Gastroesophageal sphincter (tissue), 4 donors: ENCODE results near the gene GPHN. TPM values are rescaled to one million over a fixed set of nuclear protein-coding genes. Genes with fewer than 3 reads are reported as not detected.

Source experiments
- ATAC-seq: fragments of 150-250 bp; one replicate; pipeline ENCODE4 v1.9.1; 2016; ENCODE audit warnings: mild to moderate bottlenecking, moderate library complexity
- H3K27ac ChIP-seq, 4 donors: fragments of 200-600 bp; sonication (generic) in 3 of 4; 1 replicate in 3 of 4; 2 replicates in 1 of 4; pipeline ENCODE4 v1.5.1; 2016 to 2019
- H3K27me3 ChIP-seq: fragments of 200-600 bp; sonication (generic); one replicate; pipeline ENCODE4 v1.5.1; 2019
- H3K36me3 ChIP-seq, 2 donors: fragments of 200-600 bp; sonication (generic); one replicate each; pipeline ENCODE4 v1.5.1; 2019; ENCODE audit warnings: control low read depth in 1 of 2
- H3K4me1 ChIP-seq, 3 donors: fragments of 200-600 bp; sonication (generic); 1 replicate in 2 of 3; 2 replicates in 1 of 3; pipeline ENCODE4 v1.5.1; 2016 to 2019; ENCODE audit warnings: control low read depth in 2 of 3
- H3K4me3 ChIP-seq, 2 donors: fragments of 200-600 bp; sonication (generic); one replicate each; pipeline ENCODE4 v1.5.1; 2019; ENCODE audit warnings: mild to moderate bottlenecking in 1 of 2, moderate library complexity in 1 of 2
- H3K9me3 ChIP-seq, 3 donors: fragments of 200-600 bp; sonication (generic); one replicate each; pipeline ENCODE4 v1.5.1; 2017 to 2019; ENCODE audit warnings: control low read depth in 2 of 3
- CTCF ChIP-seq, 4 experiments: fragments of 200-600 bp in 2 of 4; fragments of 450-650 bp in 2 of 4; sonication (generic) in 1 of 4; IDR thresholded peaks; one replicate each; pipeline ENCODE4 v1.5.1; 2017 to 2019; ENCODE audit warnings: antibody characterized with exemption in 4 of 4, mild to moderate bottlenecking in 2 of 4, moderate library complexity in 2 of 4
- EP300 ChIP-seq: sonication (generic); formaldehyde crosslinking; IDR thresholded peaks from one replicate; pipeline ENCODE4 v1.6.1; 2017; ENCODE audit warnings: antibody characterized with exemption, mild to moderate bottlenecking
- POLR2A ChIP-seq, 2 donors: fragments of 450-650 bp; IDR thresholded peaks; one replicate each; pipeline ENCODE4 v1.6.1; 2017; ENCODE audit warnings: antibody characterized with exemption in 2 of 2, mild to moderate bottlenecking in 2 of 2, moderate library complexity in 1 of 2
- POLR2AphosphoS5 ChIP-seq: sonication (generic); formaldehyde crosslinking; IDR thresholded peaks from one replicate; pipeline ENCODE4 v1.6.1; 2017; ENCODE audit warnings: antibody characterized with exemption
- WGBS, 2 donors: methylation state at CpG; one replicate each; pipeline ENCODE4 v1.1.5; 2018; ENCODE audit warnings: low coverage in 1 of 2; 5-methylcytosine and 5-hydroxymethylcytosine counted together
- total RNA-seq, 4 donors: library from RNA; depleted of rRNA; stranded (reverse); fragments of >200 nt; gene quantifications; one replicate each; pipeline ENCODE4 v1.1.0, GENCODE V29; 2016

The GPHN gene
- total RNA-seq, 4 donors from 2014 or later = 13.1 to 16.5 (median 14.7) TPM

GRCh38 chr14:66471584-66471983 is 36.4 kb upstream of the GPHN start:
- no peaks in the 10 kb centered on the region for H3K4me1 ChIP-seq
- H3K36me3 ChIP-seq = no peaks in the 10 kb centered on the region
- no peaks in the 10 kb centered on the region for H3K27me3 ChIP-seq
- no peak overlapping the region for H3K27ac ChIP-seq
- 66 to 67% methylated on average over 1 to 4 of the region's 4 CpGs for WGBS, 2 donors
- ATAC-seq = no peak
- H3K4me3 ChIP-seq = no peak overlapping the region
- no peak for TF ChIP-seq EP300
- TF ChIP-seq POLR2A (IDR thresholded peaks at IDR 0.05) = no peak
- TF ChIP-seq CTCF (IDR thresholded peaks at IDR 0.05) = no peak
- TF ChIP-seq POLR2AphosphoS5 = no peak
- H3K9me3 ChIP-seq = peaks cover 0 to 12% (median 0%) of the 10 kb centered on the region in 3 donors

GRCh38 chr14:66472251-66472650 is 35.7 kb upstream of the GPHN start:
- no peak overlapping the region for H3K27ac ChIP-seq
- H3K27me3 ChIP-seq = no peaks in the 10 kb centered on the region
- H3K9me3 ChIP-seq = peaks cover 0 to 12% (median 0%) of the 10 kb centered on the region in 3 donors
- no peak for TF ChIP-seq POLR2AphosphoS5
- ATAC-seq = no peak
- H3K36me3 ChIP-seq = no peaks in the 10 kb centered on the region
- no peaks in the 10 kb centered on the region for H3K4me1 ChIP-seq
- no peak overlapping the region for H3K4me3 ChIP-seq

GRCh38 chr14:66473223-66473622 is 34.7 kb upstream of the GPHN start:
- ATAC-seq = no peak
- 54 to 91% methylated on average over 2 of the region's 2 CpGs for WGBS, 2 donors
- H3K36me3 ChIP-seq = no peaks in the 10 kb centered on the region

GRCh38 chr14:66476964-66477363 is 31.0 kb upstream of the GPHN start:
- TF ChIP-seq CTCF (IDR thresholded peaks at IDR 0.05) (no peak), EP300 (no peak), POLR2AphosphoS5 (no peak)
- no peak for ATAC-seq
- 0 to 9% methylated on average over 1 of the region's 1 CpG for WGBS, 2 donors
- Histone ChIP-seq H3K9me3 (no peaks in the 10 kb centered on the region), H3K27ac (no peak overlapping the region), H3K36me3 (no peaks in the 10 kb centered on the region), H3K4me3 (no peak overlapping the region), H3K27me3 (no peaks in the 10 kb centered on the region), H3K4me1 (no peaks in the 10 kb centered on the region)

More at GRCh38 chr14:66473223-66473622, 34.7 kb upstream of the GPHN start:
- Histone ChIP-seq H3K27ac (no peak overlapping the region), H3K9me3 (peaks cover 0 to 12% (median 0%) of the 10 kb centered on the region in 3 donors), H3K27me3 (no peaks in the 10 kb centered on the region), H3K4me1 (no peaks in the 10 kb centered on the region), H3K4me3 (no peak overlapping the region)
- no peak for TF ChIP-seq POLR2AphosphoS5
- TF ChIP-seq EP300 = no peak
- no peak for TF ChIP-seq POLR2A (IDR thresholded peaks at IDR 0.05)
- no peak for TF ChIP-seq CTCF (IDR thresholded peaks at IDR 0.05)

GRCh38 chr14:66477567-66477966 is 30.4 kb upstream of the GPHN start:
- no peaks in the 10 kb centered on the region for H3K36me3 ChIP-seq
- no peaks in the 10 kb centered on the region for H3K4me1 ChIP-seq
- TF ChIP-seq POLR2AphosphoS5 (no peak), EP300 (no peak), POLR2A (IDR thresholded peaks at IDR 0.05) (no peak), CTCF (IDR thresholded peaks at IDR 0.05) (no peak)
- H3K27ac ChIP-seq = no peak overlapping the region
- no peak for ATAC-seq
- no peaks in the 10 kb centered on the region for H3K9me3 ChIP-seq
- no peaks in the 10 kb centered on the region for H3K27me3 ChIP-seq
- no peak overlapping the region for H3K4me3 ChIP-seq

GRCh38 chr14:66482873-66483272 is 25.1 kb upstream of the GPHN start:
- Histone ChIP-seq H3K4me1 (peaks cover 0 to 8% (median 0%) of the 10 kb centered on the region in 3 donors), H3K27me3 (no peaks in the 10 kb centered on the region), H3K9me3 (no peaks in the 10 kb centered on the region), H3K4me3 (no peak overlapping the region), H3K36me3 (no peaks in the 10 kb centered on the region), H3K27ac (no peak overlapping the region)
- 60 to 88% methylated on average over 2 of the region's 2 CpGs for WGBS, 2 donors
- no peak for ATAC-seq
- no peak for TF ChIP-seq CTCF (IDR thresholded peaks at IDR 0.05)
